PC-9 (cell line): Measurements from ENCODE around the gene PTPRM. TPM values are rescaled to one million over a fixed set of nuclear protein-coding genes. Genes with fewer than 3 reads are reported as not detected.

Experiments used
- BruUV-seq: library from RNA; stranded (reverse); fragments of 400-500 nt; replicated peaks from 2 replicates; lab custom pipeline; 2021; lab: Mats Ljungman, UMichigan
- CTCF ChIA-PET: fragments of 300-600 bp; sonication (Branson Sonifier 250); formaldehyde crosslinking; loops from one replicate; lab custom pipeline; 2022; ENCODE audit warnings: antibody characterized with exemption; lab: Charles Lee
- POLR2A ChIA-PET: fragments of 300-600 bp; sonication (Branson Sonifier 250); formaldehyde crosslinking; loops from one replicate; lab custom pipeline; 2022; ENCODE audit warnings: antibody characterized with exemption; ENCODE audit not compliant: unreplicated experiment; lab: Charles Lee
- DNase-seq, 2 experiments: peaks; one replicate each; pipeline versions ENCODE4 v3.0.0 to v3.0.0-alpha.2; 2015 to 2022; ENCODE audit warnings: mixed read lengths in 1 of 2
- H2AFZ ChIP-seq: fragments of 200-600 bp; sonication (generic); 2 replicates; pipeline ENCODE4 v1.8.1; 2017; ENCODE audit warnings: antibody characterized with exemption
- H3F3A ChIP-seq: fragments of 200-600 bp; sonication (generic); 2 replicates; pipeline ENCODE4 v1.8.1; 2017; ENCODE audit warnings: antibody characterized with exemption, mild to moderate bottlenecking, low read depth; ENCODE audit not compliant: insufficient read depth
- H3K27ac ChIP-seq: fragments of 200-600 bp; sonication (generic); 2 replicates; pipeline ENCODE4 v1.6.1; 2016; ENCODE audit warnings: mixed run types
- H3K27me3 ChIP-seq: fragments of 200-600 bp; sonication (generic); 2 replicates; pipeline ENCODE4 v1.6.1; 2016; ENCODE audit warnings: low read depth, mixed run types; ENCODE audit not compliant: insufficient read depth
- H3K36me3 ChIP-seq: fragments of 200-600 bp; sonication (generic); 2 replicates; pipeline ENCODE4 v1.6.1; 2016; ENCODE audit warnings: low read depth, mixed run types
- H3K4me1 ChIP-seq: fragments of 200-600 bp; sonication (generic); replicated peaks from 2 replicates; pipeline ENCODE4 v1.6.1; 2016; ENCODE audit warnings: mixed run types; ENCODE audit not compliant: insufficient read depth
- H3K4me2 ChIP-seq: fragments of 200-600 bp; sonication (generic); 2 replicates; pipeline ENCODE4 v1.6.1; 2017; ENCODE audit warnings: mixed run types
- H3K4me3 ChIP-seq: fragments of 200-600 bp; sonication (generic); 2 replicates; pipeline ENCODE4 v1.6.1; 2016; ENCODE audit warnings: mixed run types
- H3K79me2 ChIP-seq: fragments of 200-600 bp; sonication (generic); 2 replicates; pipeline ENCODE4 v1.6.1; 2017; ENCODE audit warnings: low read depth, mixed run types
- H3K9me2 ChIP-seq: fragments of 200-600 bp; sonication (generic); 2 replicates; pipeline ENCODE4 v1.8.1; 2017; ENCODE audit warnings: mild to moderate bottlenecking; ENCODE audit not compliant: insufficient read depth
- H3K9me3 ChIP-seq: fragments of 200-600 bp; sonication (generic); 2 replicates; pipeline ENCODE4 v1.8.1; 2016; ENCODE audit warnings: low read depth; ENCODE audit not compliant: insufficient read depth
- H4K20me1 ChIP-seq: fragments of 200-600 bp; sonication (generic); 2 replicates; pipeline ENCODE4 v1.8.1; 2017; ENCODE audit not compliant: insufficient read depth
- CTCF ChIP-seq: fragments of 200-600 bp; sonication (generic); conservative IDR thresholded peaks from 2 replicates; pipeline ENCODE4 v1.6.1; 2017; ENCODE audit warnings: mixed run types, antibody characterized with exemption, mild to moderate bottlenecking, moderate library complexity
- EZH2 ChIP-seq: fragments of 200-600 bp; sonication (generic); IDR thresholded peaks from 2 replicates; pipeline ENCODE4 v1.8.0; 2017; ENCODE audit warnings: antibody characterized with exemption, low read depth
- intact Hi-C: fragments of 100-400 bp; cut with micrococcal nuclease; formaldehyde crosslinking; loops from one replicate; pipeline ENCODE4 v1.10.0; 2022; ENCODE audit not compliant: unreplicated experiment
- total RNA-seq: library from RNA; stranded (reverse); gene quantifications from 2 replicates; pipeline ENCODE4 v1.2.3, GENCODE V29; 2021

PTPRM gene
- total RNA-seq, 1 experiment from 2014 or later: 32.5 TPM

GRCh38 chr18:7937268-7937667, 370.2 kb downstream of the PTPRM start:
- no peak overlapping the region for H2AFZ ChIP-seq
- no peaks in the 10 kb centered on the region for H4K20me1 ChIP-seq
- H3K9me2 ChIP-seq: no peaks in the 10 kb centered on the region
- no peak for DNase-seq
- no peak overlapping the region for H3K4me2 ChIP-seq
- no peak overlapping the region for H3K27ac ChIP-seq
- intact Hi-C loops: no loop called here
- H3K9me3 ChIP-seq: no peaks in the 10 kb centered on the region
- ChIA-PET POLR2A (no interaction called here), CTCF (no interaction called here)
- no peaks in the 10 kb centered on the region for H3K36me3 ChIP-seq
- H3F3A ChIP-seq: no peaks in the 10 kb centered on the region
- no peak overlapping the region for H3K4me3 ChIP-seq
- TF ChIP-seq CTCF (no peak), EZH2 (no peak)
- H3K79me2 ChIP-seq: no peaks in the 10 kb centered on the region
- no peaks in the 10 kb centered on the region for H3K4me1 ChIP-seq
- no peaks in the 10 kb centered on the region for H3K27me3 ChIP-seq
- no TSS peak for BruUV-seq

- BruUV-seq: no TSS peak
Observed at GRCh38 chr18:7939521-7939920, 372.4 kb downstream of the PTPRM start.

GRCh38 chr18:7940379-7940778, 373.3 kb downstream of the PTPRM start:
- no peaks in the 10 kb centered on the region for H3K79me2 ChIP-seq
- BruUV-seq: no TSS peak
- no peak for DNase-seq
- H2AFZ ChIP-seq: no peak overlapping the region
- no peak overlapping the region for H3K27ac ChIP-seq
- 0 out of 2 replicates have a peak, but pooled peaks cover under 1% of the 10 kb centered on the region for H3F3A ChIP-seq
- intact Hi-C loops: no loop called here
- H3K9me3 ChIP-seq: no peaks in the 10 kb centered on the region
- TF ChIP-seq EZH2 (no peak), CTCF (no peak)
- H3K27me3 ChIP-seq: no peaks in the 10 kb centered on the region
- no peaks in the 10 kb centered on the region for H4K20me1 ChIP-seq
- ChIA-PET POLR2A (no interaction called here), CTCF (no interaction called here)
- peaks cover 2% of the 10 kb centered on the region for H3K4me1 ChIP-seq
- no peak overlapping the region for H3K4me2 ChIP-seq
- H3K4me3 ChIP-seq: no peak overlapping the region
- H3K9me2 ChIP-seq: no peaks in the 10 kb centered on the region
- no peaks in the 10 kb centered on the region for H3K36me3 ChIP-seq

More at GRCh38 chr18:7939521-7939920, 372.4 kb downstream of the PTPRM start:
- no peaks in the 10 kb centered on the region for H3K9me3 ChIP-seq
- H3K9me2 ChIP-seq: no peaks in the 10 kb centered on the region
- no peaks in the 10 kb centered on the region for H3K79me2 ChIP-seq
- no peak for DNase-seq
- H2AFZ ChIP-seq: no peak overlapping the region
- no peak overlapping the region for H3K4me2 ChIP-seq
- H3K27me3 ChIP-seq: no peaks in the 10 kb centered on the region
- no peaks in the 10 kb centered on the region for H3K36me3 ChIP-seq
- POLR2A ChIA-PET: no interaction called here
- H3K27ac ChIP-seq: no peak overlapping the region
- no peak overlapping the region for H3K4me3 ChIP-seq
- H3K4me1 ChIP-seq: no peaks in the 10 kb centered on the region
- H4K20me1 ChIP-seq: no peaks in the 10 kb centered on the region
- intact Hi-C loops: no loop called here
- H3F3A ChIP-seq: no peaks in the 10 kb centered on the region
- CTCF ChIA-PET: no interaction called here
- TF ChIP-seq CTCF (no peak), EZH2 (no peak)
